ENCODE data around the gene MRPS2. TPM values are rescaled to one million over a fixed set of nuclear protein-coding genes. Genes with fewer than 3 reads are reported as not detected.
"Not testable (repeated sequence)": the region's sequence is repeated elsewhere in the genome, so short reads cannot be mapped to it uniquely, and the experiment has no call there.

Gene MRPS2
- total RNA-seq, 3 donors from 2014 or later (not counting 1 experiment from before 2014, with no cell fraction given): 15.6 to 26.7 (median 24.7) TPM

- Mint-ChIP-seq H3K4me1 (no peaks in the 10 kb centered on the region), H3K9me3 (no peaks in the 10 kb centered on the region), H3K27me3 (ENCODE audit: low read depth in 2 of 2) (peaks cover 4 to 9% of the 10 kb centered on the region in 2 donors), H3K27ac (no peak overlapping the region), H3K36me3 (no peaks in the 10 kb centered on the region), H3K4me3 (no peak overlapping the region)
- no peaks in the 10 kb centered on the region for H3K9me3 ChIP-seq (ENCODE audit: control insufficient read depth, insufficient read depth, low read length)
- TF ChIP-seq CTCF (IDR thresholded peaks at IDR 0.05): no peak
- DNase-seq (no peak), ATAC-seq (no peak)
- no peaks in the 10 kb centered on the region for H3K27me3 ChIP-seq (ENCODE audit: control insufficient read depth, insufficient read depth, low read length)
- 83% methylated on average over 28 of the region's 28 CpGs for WGBS (ENCODE audit: insufficient coverage)
- no peak overlapping the region for H3K4me3 ChIP-seq (ENCODE audit: low read length)
- no peaks in the 10 kb centered on the region for H3K36me3 ChIP-seq (ENCODE audit: control insufficient read depth, insufficient read depth, low read length)
- no peak overlapping the region for H3K27ac ChIP-seq (ENCODE audit: low read length)
- no peaks in the 10 kb centered on the region for H3K4me1 ChIP-seq (ENCODE audit: control insufficient read depth, insufficient read depth, low read length)
- intact Hi-C loops (cut with micrococcal nuclease): no loop called here
These were observed 47.6 kb downstream of the MRPS2 start for GRCh38 chr9:135547756-135548736.

- H3K4me3 ChIP-seq (ENCODE audit: low read length); H3K9me3 Mint-ChIP-seq; H3K27me3 ChIP-seq (ENCODE audit: control insufficient read depth, insufficient read depth, low read length); H3K27ac ChIP-seq (ENCODE audit: low read length); H3K36me3 ChIP-seq (ENCODE audit: control insufficient read depth, insufficient read depth, low read length); H3K4me1 ChIP-seq (ENCODE audit: control insufficient read depth, insufficient read depth, low read length); H3K4me3 Mint-ChIP-seq; H3K36me3 Mint-ChIP-seq; H3K9me3 ChIP-seq (ENCODE audit: control insufficient read depth, insufficient read depth, low read length); H3K27me3 Mint-ChIP-seq (ENCODE audit: low read depth in 2 of 2); intact Hi-C loops (cut with micrococcal nuclease); ATAC-seq; DNase-seq; H3K4me1 Mint-ChIP-seq; H3K27ac Mint-ChIP-seq: not testable (repeated sequence)
- WGBS (ENCODE audit: insufficient coverage): 79% methylated on average over 28 of the region's 28 CpGs
These were observed 49.2 kb downstream of the MRPS2 start for GRCh38 chr9:135549478-135550343.

GRCh38 chr9:135550344-135550918, 49.9 kb downstream of the MRPS2 start:
- no peaks in the 10 kb centered on the region for H3K4me1 ChIP-seq (ENCODE audit: control insufficient read depth, insufficient read depth, low read length)
- H3K36me3 ChIP-seq (ENCODE audit: control insufficient read depth, insufficient read depth, low read length): no peaks in the 10 kb centered on the region
- no peak for DNase-seq
- Mint-ChIP-seq H3K4me3 (no peak overlapping the region), H3K27me3 (ENCODE audit: low read depth in 2 of 2) (peaks cover 0 to 4% of the 10 kb centered on the region in 2 donors), H3K9me3 (no peaks in the 10 kb centered on the region), H3K27ac (no peak overlapping the region), H3K36me3 (no peaks in the 10 kb centered on the region), H3K4me1 (no peaks in the 10 kb centered on the region)
- no peak overlapping the region for H3K27ac ChIP-seq (ENCODE audit: low read length)
- H3K4me3 ChIP-seq (ENCODE audit: low read length): no peak overlapping the region
- no peaks in the 10 kb centered on the region for H3K27me3 ChIP-seq (ENCODE audit: control insufficient read depth, insufficient read depth, low read length)
- TF ChIP-seq CTCF (IDR thresholded peaks at IDR 0.05): no peak
- WGBS (ENCODE audit: insufficient coverage): 83% methylated on average over 17 of the region's 17 CpGs
- intact Hi-C loops (cut with micrococcal nuclease): no loop called here
- H3K9me3 ChIP-seq (ENCODE audit: control insufficient read depth, insufficient read depth, low read length): no peaks in the 10 kb centered on the region
- ATAC-seq: no peak

Data from natural killer cell (primary cell).